Lower leg skin (tissue), 4 donors: ENCODE results near the gene OR2B3. TPM values are rescaled to one million over a fixed set of nuclear protein-coding genes. Genes with fewer than 3 reads are reported as not detected.

Experiments
- DNase-seq, 2 donors: peaks; one replicate each; pipeline ENCODE4 v3.0.0-alpha.2; 2019; ENCODE audit warnings: low spot score in 2 of 2
- H3K4me3 ChIP-seq: fragments of 200-600 bp; sonication (generic); 2 replicates; pipeline ENCODE4 v1.5.1; 2017; ENCODE audit warnings: mild to moderate bottlenecking, low read depth; ENCODE audit not compliant: poor library complexity, severe bottlenecking
- CTCF ChIP-seq, 3 donors: fragments of 450-650 bp; IDR thresholded peaks; one replicate each; pipeline ENCODE4 v1.5.1; 2016; ENCODE audit warnings: antibody characterized with exemption in 3 of 3, mild to moderate bottlenecking in 3 of 3, moderate library complexity in 2 of 3
- POLR2A ChIP-seq, 2 donors: fragments of 450-650 bp; IDR thresholded peaks; one replicate each; pipeline ENCODE4 v1.6.1; 2016 to 2017; ENCODE audit warnings: antibody characterized with exemption in 2 of 2, mild to moderate bottlenecking in 1 of 2, moderate library complexity in 1 of 2
- WGBS, 2 donors: methylation state at CpG; one replicate each; pipeline ENCODE4 v1.1.5; 2018; 5-methylcytosine and 5-hydroxymethylcytosine counted together
- intact Hi-C: fragments of 100-400 bp; cut with DNase I; formaldehyde crosslinking; loops from one replicate; pipeline ENCODE4 v1.15.0; 2023; ENCODE audit warnings: low total_unique reads
- total RNA-seq, 4 donors: library from RNA; depleted of rRNA; stranded (reverse); fragments of >200 nt; gene quantifications; one replicate each; pipeline ENCODE4 v1.1.0, GENCODE V29; 2016

Gene OR2B3
- total RNA-seq, 4 donors from 2014 or later = not detected

GRCh38 chr6:29107758-29108157, 20.6 kb upstream of the OR2B3 start, which contains the start of gene OR2J3:
Gene OR2J3 (plus strand): TSS chr6:29108058. CDS start chr6:29111891, 3,833 bp downstream.
- intact Hi-C loops = no loop called here
- 24 to 25% methylated on average over 1 of the region's 1 CpG for WGBS, 2 donors
- no peak within 1 kb of the TSS for H3K4me3 ChIP-seq
- no peak for DNase-seq
- no peak for TF ChIP-seq CTCF (IDR thresholded peaks at IDR 0.05)
- TF ChIP-seq POLR2A (IDR thresholded peaks at IDR 0.05) = no peak

- intact Hi-C loops = no loop called here
- WGBS, 2 donors = 79% methylated on average over 3 of the region's 3 CpGs
- no peak for DNase-seq
- no peak within 1 kb of the TSS for H3K4me3 ChIP-seq
- TF ChIP-seq CTCF (IDR thresholded peaks at IDR 0.05) (no peak), POLR2A (IDR thresholded peaks at IDR 0.05) (no peak)
These were observed 12.1 kb upstream of the OR2B3 start, which contains the start of gene OR2J1 for GRCh38 chr6:29099190-29099589. Gene OR2J1 (plus strand): TSS chr6:29099490. CDS start chr6:29100943, 1,453 bp downstream.

- TF ChIP-seq POLR2A (IDR thresholded peaks at IDR 0.05) = no peak
- TF ChIP-seq CTCF (IDR thresholded peaks at IDR 0.05) = no peak
- DNase-seq = no peak
- intact Hi-C loops = no loop called here
- no peak overlapping the region for H3K4me3 ChIP-seq
- 68 to 70% methylated on average over 1 of the region's 1 CpG for WGBS, 2 donors
These were observed 10.7 kb upstream of the OR2B3 start for GRCh38 chr6:29097803-29098202.

- no peak overlapping the region for H3K4me3 ChIP-seq
- 91 to 98% methylated on average over 3 of the region's 3 CpGs for WGBS, 2 donors
- TF ChIP-seq CTCF (IDR thresholded peaks at IDR 0.05) (no peak), POLR2A (IDR thresholded peaks at IDR 0.05) (no peak)
- DNase-seq = no peak
- intact Hi-C loops = no loop called here
These were observed 5.8 kb upstream of the OR2B3 start for GRCh38 chr6:29092957-29093356.

GRCh38 chr6:29082457-29082856, 4.7 kb downstream of the OR2B3 start:
- peak in 1 of 2 donors; percentile 54 for DNase-seq
- intact Hi-C loops = no loop called here
- no peak overlapping the region for H3K4me3 ChIP-seq
- no peak for TF ChIP-seq CTCF (IDR thresholded peaks at IDR 0.05)
- TF ChIP-seq POLR2A (IDR thresholded peaks at IDR 0.05) = no peak
- WGBS, 2 donors = 85 to 91% methylated on average over 15 of the region's 15 CpGs

- no peak overlapping the region for H3K4me3 ChIP-seq
- intact Hi-C loops = no loop called here
- DNase-seq = no peak
- TF ChIP-seq CTCF (IDR thresholded peaks at IDR 0.05) (no peak), POLR2A (IDR thresholded peaks at IDR 0.05) (no peak)
These were observed 5.8 kb downstream of the OR2B3 start for GRCh38 chr6:29081312-29081711.
